Heart left ventricle (tissue), 13 donors: ENCODE results near the gene ACOXL.

Source experiments
- POLR2A ChIP-seq, 2 donors: fragments of 450-650 bp; IDR thresholded peaks; one replicate each; pipeline ENCODE4 v1.6.1; 2017; ENCODE audit warnings: antibody characterized with exemption in 2 of 2, mild to moderate bottlenecking in 2 of 2, moderate library complexity in 2 of 2
- TF ChIP-seq, protein P1 (sequence below), 12 donors: fragments of 200-600 bp; sonication (generic) in 4 of 12; IDR thresholded peaks; one replicate each; pipeline versions ENCODE4 v1.5.0 to v1.8.0; 2018 to 2022; ENCODE audit warnings: antibody characterized with exemption in 12 of 12, mild to moderate bottlenecking in 5 of 12
- donor health status: ischemic (EF 13 %, LVEDD 7.1; RV severe dilation, severe dysfunction).
- donor health status: DM: no; HTN: yes; CAD: no.
- donor health status: DM: no; HTN: no; CAD: no.
- donor health status: ischemic (EF 25% LVEDD 6.9; RV normal size, moderate dysfunction).
- donor health status: ischemic (EF 25% LVEDD 5.7; RV mildly dilated, moderate dysfunction).
- donor health status: ischemic (EF 35%, LVEDD 5.7; RV mildly dilated, moderate dysfunction).
- donor health status: nonischemic (EF 11% LVEDD 7.7; RV severe dilation, severe dysfunction).
- donor health status: DM: yes; HTN: yes; CAD: no.
- donor health status: PGD.
- donor health status: ischemic (EF 29% LVEDD 5.4; RV normal size, mild dysfunction).
- donor health status: nonischemic (EF 23%, LVEDD 6.1; RV moderate dilation, normal function).

DNA sequence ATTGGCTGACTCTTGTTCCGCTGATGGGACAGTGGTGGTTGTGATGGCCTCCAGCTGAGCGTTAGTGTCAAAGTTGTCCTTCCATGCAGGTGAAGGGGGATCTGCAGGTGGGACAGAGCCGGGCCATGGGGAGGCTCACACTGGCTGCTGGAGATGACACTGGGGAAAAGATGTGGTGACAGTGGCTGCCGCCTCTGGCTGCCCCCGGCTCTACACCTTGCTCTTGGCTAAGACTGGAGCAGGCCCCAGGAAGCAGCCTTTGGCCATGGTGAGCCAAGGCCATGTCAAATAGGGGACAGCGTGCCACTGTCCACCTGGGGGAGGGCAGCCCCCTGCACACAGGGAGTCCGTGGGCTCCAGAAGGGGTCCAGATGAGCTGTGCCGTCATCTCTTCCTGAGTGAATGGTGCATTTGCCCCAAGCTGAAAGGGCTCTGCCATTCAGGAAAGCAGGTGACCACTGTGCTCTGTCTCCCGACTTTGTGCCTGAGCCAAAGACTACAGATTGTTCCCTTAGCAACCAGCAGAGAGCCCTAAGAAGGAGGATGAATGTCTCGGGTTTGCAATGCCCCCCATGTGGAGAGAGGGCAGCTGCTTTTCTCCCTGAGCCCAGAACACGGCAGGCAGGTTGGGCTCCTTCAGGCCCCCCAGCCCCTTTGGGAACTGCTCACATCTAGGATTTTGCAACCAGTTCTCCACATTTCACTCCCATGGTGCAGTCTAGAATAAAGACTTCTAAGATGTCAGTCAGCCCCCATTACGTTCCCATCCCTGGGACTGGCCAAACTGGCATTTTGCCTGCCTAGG is 309.2 kb downstream of the ACOXL start:
- TF ChIP-seq, protein P1, sequence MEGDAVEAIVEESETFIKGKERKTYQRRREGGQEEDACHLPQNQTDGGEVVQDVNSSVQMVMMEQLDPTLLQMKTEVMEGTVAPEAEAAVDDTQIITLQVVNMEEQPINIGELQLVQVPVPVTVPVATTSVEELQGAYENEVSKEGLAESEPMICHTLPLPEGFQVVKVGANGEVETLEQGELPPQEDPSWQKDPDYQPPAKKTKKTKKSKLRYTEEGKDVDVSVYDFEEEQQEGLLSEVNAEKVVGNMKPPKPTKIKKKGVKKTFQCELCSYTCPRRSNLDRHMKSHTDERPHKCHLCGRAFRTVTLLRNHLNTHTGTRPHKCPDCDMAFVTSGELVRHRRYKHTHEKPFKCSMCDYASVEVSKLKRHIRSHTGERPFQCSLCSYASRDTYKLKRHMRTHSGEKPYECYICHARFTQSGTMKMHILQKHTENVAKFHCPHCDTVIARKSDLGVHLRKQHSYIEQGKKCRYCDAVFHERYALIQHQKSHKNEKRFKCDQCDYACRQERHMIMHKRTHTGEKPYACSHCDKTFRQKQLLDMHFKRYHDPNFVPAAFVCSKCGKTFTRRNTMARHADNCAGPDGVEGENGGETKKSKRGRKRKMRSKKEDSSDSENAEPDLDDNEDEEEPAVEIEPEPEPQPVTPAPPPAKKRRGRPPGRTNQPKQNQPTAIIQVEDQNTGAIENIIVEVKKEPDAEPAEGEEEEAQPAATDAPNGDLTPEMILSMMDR (IDR thresholded peaks at IDR 0.05) = no peak
- TF ChIP-seq POLR2A (IDR thresholded peaks at IDR 0.05) = no peak
